ENCODE results near the gene CMTM4. TPM values are rescaled to one million over a fixed set of nuclear protein-coding genes. Genes with fewer than 3 reads are reported as not detected.

CMTM4 gene
- total RNA-seq, 1 donor from 2014 or later, result 10.4 TPM

Small RNAs within 50 kb of the gene (small RNA-seq; reads per million reads assigned to genes)
- gene CKLF-CMTM1, result not detected

Other genes starting within 250 kb of the CMTM4 start
- 11.5 TPM for gene TK2, start 146.6 kb downstream of the CMTM4 start, total RNA-seq
- 34.4 TPM for gene CKLF, start 144.2 kb downstream of the CMTM4 start, total RNA-seq
- not detected for gene CMTM1, start 130.3 kb downstream of the CMTM4 start, total RNA-seq
- not detected for gene CMTM2, start 117.3 kb downstream of the CMTM4 start, total RNA-seq
- 23.0 TPM for gene CMTM3, start 92.0 kb downstream of the CMTM4 start, total RNA-seq
- 70.5 TPM for gene DYNC1LI2, start 54.9 kb upstream of the CMTM4 start, total RNA-seq
- not detected for gene TERB1, start 104.8 kb upstream of the CMTM4 start, total RNA-seq
- 32.9 TPM for gene NAE1, start 134.2 kb upstream of the CMTM4 start, total RNA-seq
- gene CA7, start 147.7 kb upstream of the CMTM4 start, total RNA-seq, result not detected
- gene PDP2, start 183.8 kb upstream of the CMTM4 start, total RNA-seq, result 2.6 TPM
- not detected for gene CDH16, start 222.1 kb upstream of the CMTM4 start, total RNA-seq
- gene RRAD, start 228.8 kb upstream of the CMTM4 start, total RNA-seq, result 19.3 TPM
- gene CIAO2B, start 237.7 kb upstream of the CMTM4 start, total RNA-seq, result 95.0 TPM
- 15.7 TPM for gene CES2, start 238.8 kb upstream of the CMTM4 start, total RNA-seq

Data from skeletal muscle tissue (tissue), 2 donors.